H1 (cell line): ENCODE data around the gene EFCAB8. TPM values are rescaled to one million over a fixed set of nuclear protein-coding genes. Genes with fewer than 3 reads are reported as not detected.
A peak's percentile ranks its signal among the peaks of the same experiment; 100 is the strongest.

ENCODE experiments used
- CTCF ChIA-PET: fragments of 300-600 bp; sonication (Branson Sonifier 250); formaldehyde crosslinking; loops from one replicate; lab custom pipeline; 2021; ENCODE audit not compliant: partially characterized antibody; lab: Charles Lee
- POLR2A ChIA-PET: fragments of 300-600 bp; sonication (Branson Sonifier 250); formaldehyde crosslinking; loops from one replicate; lab custom pipeline; 2021; ENCODE audit warnings: inconsistent platforms; ENCODE audit not compliant: partially characterized antibody; lab: Charles Lee
- DNase-seq, 2 experiments: peaks; one replicate each; pipeline versions ENCODE4 v3.0.0 to v3.0.0-alpha.2; 2010 to 2022; ENCODE audit warnings: low spot score in 2 of 2, low read depth in 1 of 2, mixed read lengths in 1 of 2
- FAIRE-seq: peaks from 2 replicates; lab custom pipeline; 2011; peaks lifted over from hg19 to GRCh38; lab: Jason Lieb, UNC
- H2AFZ ChIP-seq: 2 replicates; pipeline ENCODE4 v1.8.1; 2012; ENCODE audit warnings: low read length, inconsistent platforms
- H2AK5ac ChIP-seq: 2 replicates; pipeline ENCODE4 v1.6.1; 2013; ENCODE audit warnings: low read depth, low read length
- H2BK120ac ChIP-seq: replicated peaks from 2 replicates; pipeline ENCODE3; 2013; ENCODE audit warnings: low read depth, low read length, inconsistent platforms
- H2BK12ac ChIP-seq: 2 replicates; pipeline ENCODE4 v1.6.1; 2013; ENCODE audit warnings: low read depth, low read length
- H2BK15ac ChIP-seq: 2 replicates; pipeline ENCODE4 v1.6.1; 2013; ENCODE audit warnings: low read length
- H2BK20ac ChIP-seq: 2 replicates; pipeline ENCODE4 v1.6.1; 2013; ENCODE audit warnings: low read length
- H2BK5ac ChIP-seq: 2 replicates; pipeline ENCODE4 v1.6.1; 2013; ENCODE audit warnings: low read depth, low read length
- H3K14ac ChIP-seq: 2 replicates; pipeline ENCODE4 v1.6.1; 2013; ENCODE audit warnings: inconsistent platforms; ENCODE audit not compliant: insufficient read length
- H3K18ac ChIP-seq: 2 replicates; pipeline ENCODE4 v1.6.1; 2013; ENCODE audit warnings: low read length; ENCODE audit errors: extremely low read depth
- H3K23ac ChIP-seq: 2 replicates; pipeline ENCODE4 v1.6.1; 2013; ENCODE audit warnings: inconsistent platforms; ENCODE audit not compliant: insufficient read length
- H3K23me2 ChIP-seq: 2 replicates; pipeline ENCODE4 v1.6.1; 2013; ENCODE audit warnings: low read depth, low read length
- H3K27ac ChIP-seq: 2 replicates; pipeline ENCODE4 v1.6.1; 2011; ENCODE audit warnings: low read depth, low read length, inconsistent platforms
- H3K27me3 ChIP-seq, 4 experiments: replicated peaks in 1 of 4; 1 replicate in 1 of 4; 2 replicates in 3 of 4; pipeline versions ENCODE4 v1.6.1 to v1.8.1; 2011 to 2013; ENCODE audit warnings: low read length in 3 of 4, mild to moderate bottlenecking in 3 of 4, inconsistent platforms in 2 of 4, mixed read lengths in 2 of 4, moderate library complexity in 1 of 4; ENCODE audit not compliant: control insufficient read depth in 3 of 4, insufficient read depth in 3 of 4; ENCODE audit errors: extremely low read depth in 1 of 4
- H3K36me3 ChIP-seq, 4 experiments: 2 replicates each; pipeline versions ENCODE4 v1.6.1 to v1.8.1; 2011 to 2013; ENCODE audit warnings: mild to moderate bottlenecking in 4 of 4, low read length in 3 of 4, moderate library complexity in 2 of 4, control low read depth in 1 of 4, inconsistent platforms in 1 of 4; ENCODE audit not compliant: insufficient read depth in 4 of 4, control insufficient read depth in 2 of 4
- H3K4ac ChIP-seq: replicated peaks from 2 replicates; pipeline ENCODE3; 2013; ENCODE audit warnings: low read length, low read depth, mixed read lengths, inconsistent platforms; ENCODE audit not compliant: insufficient read length
- H3K4me1 ChIP-seq, 4 experiments: replicated peaks in 1 of 4; 1 replicate in 1 of 4; 2 replicates in 3 of 4; pipeline versions ENCODE4 v1.6.1 to v1.8.1; 2011 to 2013; ENCODE audit warnings: low read length in 3 of 4, inconsistent platforms in 2 of 4, mixed read lengths in 1 of 4; ENCODE audit not compliant: insufficient read depth in 4 of 4, control insufficient read depth in 3 of 4
- H3K4me2 ChIP-seq, 2 experiments: 2 replicates each; pipeline versions ENCODE4 v1.6.1 to v1.8.1; 2011 to 2013; ENCODE audit warnings: low read depth in 2 of 2, low read length in 2 of 2, control low read depth in 1 of 2, inconsistent platforms in 1 of 2, mild to moderate bottlenecking in 1 of 2; ENCODE audit not compliant: insufficient read depth in 1 of 2
- H3K4me3 ChIP-seq, 4 experiments: fragments of 200-600, 300-600 bp in 1 of 4; sonication (generic), shearing (Covaris generic), sonication (Bioruptor Twin) in 1 of 4; 2 replicates each; pipeline versions ENCODE4 v1.5.1 to v1.8.1; 2011 to 2016; ENCODE audit warnings: low read length in 4 of 4, low read depth in 3 of 4, control low read depth in 2 of 4, inconsistent platforms in 2 of 4, mild to moderate bottlenecking in 2 of 4, mixed read lengths in 1 of 4, moderate library complexity in 1 of 4; ENCODE audit not compliant: insufficient read depth in 2 of 4; ENCODE audit errors: extremely low read depth in 1 of 4
- H3K56ac ChIP-seq: replicated peaks from 2 replicates; pipeline ENCODE3; 2013; ENCODE audit warnings: low read depth, mild to moderate bottlenecking, mixed read lengths, low read length, inconsistent platforms; ENCODE audit not compliant: insufficient read length
- H3K79me1 ChIP-seq: 2 replicates; pipeline ENCODE4 v1.6.1; 2013; ENCODE audit warnings: low read depth, low read length, control low read depth
- H3K79me2 ChIP-seq, 2 experiments: 2 replicates each; pipeline versions ENCODE4 v1.6.1 to v1.8.1; 2012 to 2013; ENCODE audit warnings: low read length in 2 of 2, mild to moderate bottlenecking in 2 of 2, inconsistent platforms in 1 of 2; ENCODE audit not compliant: insufficient read depth in 2 of 2, control insufficient read depth in 1 of 2
- H3K9ac ChIP-seq, 4 experiments: replicated peaks in 1 of 4; 1 replicate in 1 of 4; 2 replicates in 3 of 4; pipeline versions ENCODE4 v1.6.1 to v1.8.1; 2011 to 2013; ENCODE audit warnings: low read depth in 3 of 4, low read length in 3 of 4, control low read depth in 2 of 4, mild to moderate bottlenecking in 2 of 4, moderate library complexity in 2 of 4, inconsistent platforms in 1 of 4; ENCODE audit errors: extremely low read depth in 1 of 4
- H3K9me3 ChIP-seq, 2 experiments: 2 replicates each; pipeline versions ENCODE4 v1.6.1 to v1.8.1; 2012 to 2013; ENCODE audit warnings: mild to moderate bottlenecking in 2 of 2, moderate library complexity in 2 of 2, control low read depth in 1 of 2, inconsistent platforms in 1 of 2, low read depth in 1 of 2, low read length in 1 of 2, mixed read lengths in 1 of 2; ENCODE audit not compliant: insufficient read depth in 2 of 2
- H4K20me1 ChIP-seq, 2 experiments: replicated peaks in 1 of 2; 2 replicates each; pipeline versions ENCODE3 to v1.8.1; 2011 to 2013; ENCODE audit warnings: inconsistent platforms in 2 of 2, low read length in 2 of 2, mild to moderate bottlenecking in 1 of 2; ENCODE audit not compliant: insufficient read depth in 2 of 2, control insufficient read depth in 1 of 2
- H4K5ac ChIP-seq: 2 replicates; pipeline ENCODE4 v1.6.1; 2013; ENCODE audit warnings: low read length, low read depth, mixed read lengths, inconsistent platforms; ENCODE audit not compliant: insufficient read length
- H4K8ac ChIP-seq: 2 replicates; pipeline ENCODE4 v1.8.0; 2013; ENCODE audit warnings: mild to moderate bottlenecking, moderate library complexity, low read length, inconsistent platforms; ENCODE audit not compliant: insufficient read depth; ENCODE audit errors: extremely low read depth
- H4K91ac ChIP-seq: replicated peaks from 2 replicates; pipeline ENCODE3; 2013; ENCODE audit warnings: low read length, mixed read lengths, inconsistent platforms; ENCODE audit not compliant: insufficient read length
- CEBPB ChIP-seq: IDR thresholded peaks from 2 replicates; pipeline ENCODE4 v1.6.1; 2012; ENCODE audit warnings: low read depth, low read length
- CTCF ChIP-seq, 3 experiments: IDR thresholded peaks; 1 replicate in 2 of 3; 2 replicates in 1 of 3; pipeline versions ENCODE4 v1.5.1 to v1.6.1; 2011; ENCODE audit warnings: low read length in 3 of 3, mild to moderate bottlenecking in 3 of 3, inconsistent platforms in 2 of 3, low read depth in 1 of 3, moderate library complexity in 1 of 3; ENCODE audit not compliant: insufficient read depth in 1 of 3; ENCODE audit errors: control extremely low read depth in 1 of 3
- EP300 ChIP-seq, 2 experiments: IDR thresholded peaks; 1 replicate in 1 of 2; 2 replicates in 1 of 2; pipeline ENCODE4 v1.6.1; 2011 to 2012; ENCODE audit warnings: low read depth in 2 of 2, low read length in 2 of 2, mild to moderate bottlenecking in 2 of 2, borderline replicate concordance in 1 of 2, inconsistent platforms in 1 of 2, moderate library complexity in 1 of 2
- EZH2 ChIP-seq: fragments of 200-600 bp; sonication (generic); IDR thresholded peaks from 2 replicates; pipeline ENCODE4 v1.7.1; 2012; ENCODE audit warnings: low read depth, mild to moderate bottlenecking, moderate library complexity, low read length, inconsistent platforms; ENCODE audit not compliant: severe bottlenecking
- HDAC6 ChIP-seq: IDR thresholded peaks from one replicate; pipeline ENCODE4 v1.7.1; 2012; ENCODE audit warnings: low read depth, mild to moderate bottlenecking, inconsistent platforms, low read length, moderate library complexity
- RAD21 ChIP-seq, 2 experiments: IDR thresholded peaks in 1 of 2; conservative IDR thresholded peaks in 1 of 2; 2 replicates each; pipeline ENCODE4 v1.6.1; 2011; ENCODE audit warnings: low read depth in 2 of 2, low read length in 2 of 2, improper control_type of control experiment in 1 of 2, inconsistent platforms in 1 of 2, mild to moderate bottlenecking in 1 of 2, moderate library complexity in 1 of 2
- TEAD4 ChIP-seq: IDR thresholded peaks from 2 replicates; pipeline ENCODE4 v1.6.1; 2012; ENCODE audit warnings: low read depth, low read length, inconsistent platforms, mixed read lengths
- ZNF274 ChIP-seq: IDR thresholded peaks from 2 replicates; pipeline ENCODE4 v1.7.0; 2012; ENCODE audit warnings: low read length, borderline replicate concordance; ENCODE audit errors: extremely low read depth
- WGBS, 2 experiments: shearing (Covaris generic) in 1 of 2; methylation state at CpG; one replicate each; pipeline versions ENCODE4 v1.1.6 to v1.1.7; 2013 to 2015; ENCODE audit warnings: low lambda C conversion rate in 2 of 2, mixed read lengths in 2 of 2, inconsistent platforms in 1 of 2, low coverage in 1 of 2, missing lambda C conversion rate in 1 of 2; ENCODE audit not compliant: insufficient replicate concordance in 2 of 2, insufficient coverage in 1 of 2, insufficient read length in 1 of 2; ENCODE audit errors: extremely low coverage in 1 of 2, missing lambda C conversion rate in 1 of 2; 5-methylcytosine and 5-hydroxymethylcytosine counted together
- polyA plus RNA-seq, 7 experiments: library from polyadenylated mRNA; depleted of rRNA in 3 of 7; stranded (reverse) in 5 of 7; unstranded in 2 of 7; fragments of >200 nt in 5 of 7; fragments of 200-250 nt in 2 of 7; gene quantifications; 1 replicate in 5 of 7; 2 replicates in 1 of 7; 4 replicates in 1 of 7; pipeline versions ENCODE4 v1.2.1 to v1.2.3, GENCODE V29; 2011 to 2013; ENCODE audit warnings: missing spikeins in 2 of 7, mixed read lengths in 2 of 7
- total RNA-seq: library from RNA; stranded (reverse); fragmentation: NEBNext Ultra II Directional; extraction: Animal tissue kit (Norgen Biotek cat#: 25700); gene quantifications from 2 replicates; pipeline ENCODE4 v1.2.1, GENCODE V29; 2021

Gene EFCAB8
- total and polyA plus RNA-seq, 2 of the 8 experiments (the other 6 are each of a cell fraction or from before 2014, with no cell fraction given): 0.06 to 0.20 TPM

GRCh38 chr20:32945710-32946221 is 87.0 kb downstream of the EFCAB8 start:
- H3K27me3 ChIP-seq: peaks cover 10 to 28% (median 20%) of the 10 kb centered on the region in 4 experiments
- H2BK15ac ChIP-seq: no peak overlapping the region
- no peaks in the 10 kb centered on the region for H3K79me1 ChIP-seq
- H2BK120ac ChIP-seq: no peak overlapping the region
- POLR2A ChIA-PET: no interaction called here
- H3K56ac ChIP-seq: no peak overlapping the region
- H3K27ac ChIP-seq: no peak overlapping the region
- no peaks in the 10 kb centered on the region for H3K9me3 ChIP-seq
- no peak overlapping the region for H3K23ac ChIP-seq
- no peak overlapping the region for H4K91ac ChIP-seq
- CTCF ChIA-PET: interaction anchor here (0.7 to 4.5 kb wide), 47 partner anchors 9 to 423 kb away, joined by 3 to 41 read pairs (median 5); partner anchors contain the start of gene SUN5
- no peaks in the 10 kb centered on the region for H3K4me1 ChIP-seq
- no peak overlapping the region for H2BK5ac ChIP-seq
- H3K23me2 ChIP-seq: no peaks in the 10 kb centered on the region
- no peak overlapping the region for H2BK20ac ChIP-seq
- H3K79me2 ChIP-seq: no peaks in the 10 kb centered on the region
- DNase-seq (peak in 1 of 2 experiments; percentile 43), FAIRE-seq (peak; percentile 75)
- H3K4ac ChIP-seq: no peak overlapping the region
- WGBS, 2 experiments: 58% methylated on average over 4 of the region's 4 CpGs; no CpG with 5 or more reads in 1 of the 2 experiments
- no peak overlapping the region for H3K4me2 ChIP-seq
- H4K8ac ChIP-seq: no peak overlapping the region
- no peak overlapping the region for H3K4me3 ChIP-seq
- H2AK5ac ChIP-seq: no peak overlapping the region
- TF ChIP-seq TEAD4: no peak
- TF ChIP-seq EP300 (IDR thresholded peaks at IDR 0.05; ENCODE audit: borderline replicate concordance in 1 of 2, low read depth in 2 of 2, low read length in 2 of 2): no peak
- TF ChIP-seq CEBPB: no peak
- TF ChIP-seq ZNF274: no peak
- TF ChIP-seq HDAC6: no peak
- peak; percentile 64 to 66 for TF ChIP-seq RAD21 (IDR thresholded peaks at IDR 0.05 in 1 of 2, conservative IDR thresholded peaks at IDR 0.05 in 1 of 2; ENCODE audit: low read depth in 2 of 2, low read length in 2 of 2)
- TF ChIP-seq EZH2: no peak
- TF ChIP-seq CTCF (IDR thresholded peaks at IDR 0.05; ENCODE audit: control extremely low read depth in 1 of 3, insufficient read depth in 1 of 3, low read depth in 1 of 3, low read length in 3 of 3): peak in 2 of 3 experiments; percentile 61 to 68; a peak in 3 of 4 replicates
- H3K9ac ChIP-seq: no peak overlapping the region
- H4K5ac ChIP-seq: no peak overlapping the region
- no peak overlapping the region for H3K18ac ChIP-seq
- H2AFZ ChIP-seq: no peak overlapping the region
- no peak overlapping the region for H3K14ac ChIP-seq
- H3K36me3 ChIP-seq: no peaks in the 10 kb centered on the region
- no peak overlapping the region for H2BK12ac ChIP-seq
- H4K20me1 ChIP-seq: peaks cover 0 to 3% of the 10 kb centered on the region in 2 experiments
